Vagina (tissue), 2 donors: ENCODE results near the gene GCKR.

Experiments
- CTCF ChIP-seq, 3 experiments: fragments of 450-650 bp in 2 of 3; fragments of 200-600 bp in 1 of 3; sonication (generic) in 1 of 3; IDR thresholded peaks; one replicate each; pipeline ENCODE4 v1.5.1; 2017 to 2019; ENCODE audit warnings: antibody characterized with exemption in 3 of 3, mild to moderate bottlenecking in 2 of 3, moderate library complexity in 2 of 3
- POLR2AphosphoS5 ChIP-seq, 2 donors: sonication (generic); formaldehyde crosslinking; IDR thresholded peaks; one replicate each; pipeline ENCODE4 v1.9.0; 2017; ENCODE audit warnings: antibody characterized with exemption in 2 of 2, mild to moderate bottlenecking in 2 of 2, low read depth in 1 of 2; ENCODE audit not compliant: insufficient read depth in 1 of 2

DNA sequence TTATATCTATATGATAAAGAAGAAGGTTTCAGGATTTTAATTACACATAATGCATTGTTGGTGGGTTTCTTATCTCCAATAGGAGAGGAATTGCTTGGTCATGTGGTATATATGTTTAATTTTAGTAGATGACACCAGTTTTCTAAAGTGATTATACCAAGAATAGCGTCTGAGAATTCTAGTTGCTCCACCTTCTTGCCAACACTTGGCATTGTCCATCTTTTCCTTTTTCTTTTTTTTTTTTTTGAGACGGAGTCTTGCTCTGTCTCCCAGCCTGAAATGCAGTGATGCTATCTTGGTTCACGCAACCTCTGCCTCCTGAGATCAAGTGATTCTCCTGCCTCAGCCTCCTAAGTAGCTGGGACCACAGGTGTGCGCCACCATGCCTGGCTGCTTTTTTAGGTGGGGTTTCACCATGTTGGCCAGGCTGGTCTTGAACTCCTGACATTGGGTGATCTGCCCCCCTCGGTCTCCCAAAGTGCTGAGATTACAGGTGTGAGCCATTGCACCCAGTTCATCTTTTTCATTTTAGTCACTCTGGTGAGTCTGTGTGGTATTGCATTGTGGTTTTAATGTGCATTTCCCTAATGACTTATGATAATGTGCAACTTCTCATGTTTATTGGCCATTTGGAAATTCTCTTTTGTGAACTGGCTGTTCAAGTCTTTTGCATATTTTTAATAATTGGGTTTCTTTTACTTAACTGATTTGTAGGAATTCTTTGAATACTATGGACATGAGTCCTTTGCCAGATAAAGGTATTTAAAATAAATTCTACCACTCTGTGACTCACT is 48.9 kb downstream of the GCKR start:
- TF ChIP-seq POLR2AphosphoS5 (IDR thresholded peaks at IDR 0.05; ENCODE audit: insufficient read depth in 1 of 2, low read depth in 1 of 2) (no peak), CTCF (IDR thresholded peaks at IDR 0.05) (no peak)
